GM19395 (cell line): ENCODE results near the gene PXT1.

ENCODE experiments used
- ATAC-seq: cut with Tn5 transposase; IDR thresholded peaks from one replicate; pipeline ENCODE4 v1.9.1; 2021; ENCODE audit warnings: mild to moderate bottlenecking, moderate library complexity; ENCODE audit not compliant: unreplicated experiment

The PXT1 gene

GRCh38 chr6:36392621-36393020, 50.0 kb downstream of the PXT1 start:
- no peak for ATAC-seq

DNA sequence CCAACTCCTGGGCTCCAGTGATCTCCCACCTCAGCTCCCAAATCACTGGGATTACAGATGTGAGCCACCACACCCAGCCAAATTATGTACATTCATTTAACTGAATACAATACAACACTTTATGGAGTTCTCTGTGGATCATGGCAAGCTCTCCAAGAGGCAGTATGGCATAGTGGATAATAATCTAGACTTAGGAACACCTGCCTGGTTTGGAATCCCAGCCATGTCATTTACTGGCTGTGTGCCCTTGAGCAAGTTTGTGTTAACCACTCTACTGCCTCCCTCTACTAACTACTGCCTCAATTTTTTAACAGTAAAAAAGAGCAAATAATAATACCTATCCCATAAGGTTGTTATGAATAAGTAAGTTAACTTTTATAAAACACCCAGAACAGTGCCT, 53.3 kb downstream of the PXT1 start:
- no peak for ATAC-seq

GRCh38 chr6:36387440-36388303, 55.0 kb downstream of the PXT1 start, which contains the start of gene ETV7:
Gene ETV7 (minus strand): TSS chr6:36387669. CDS start chr6:36387541, 128 bp downstream.
- no peak for ATAC-seq

GRCh38 chr6:36386495-36387439, 55.9 kb downstream of the PXT1 start:
- no peak for ATAC-seq

DNA sequence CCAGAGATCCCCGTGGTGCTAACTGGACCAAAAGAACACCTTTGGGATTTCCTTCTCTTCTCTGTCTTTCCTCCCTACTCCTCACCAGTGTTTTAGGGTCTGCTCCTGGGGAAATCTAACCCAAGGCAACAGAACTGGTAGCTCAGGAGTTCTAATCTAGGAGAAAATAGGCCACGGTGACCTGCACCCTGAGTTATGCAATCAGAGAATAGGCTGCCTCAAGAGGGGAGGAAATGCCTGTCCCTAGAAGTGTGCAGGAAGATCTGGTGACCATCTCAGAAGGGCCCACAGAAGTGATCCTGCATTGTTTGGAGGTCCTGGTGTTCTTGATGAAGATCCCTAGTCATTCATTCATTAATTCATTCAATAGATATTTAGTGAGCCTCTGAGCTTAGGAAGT, 58.6 kb downstream of the PXT1 start:
- no peak for ATAC-seq

DNA sequence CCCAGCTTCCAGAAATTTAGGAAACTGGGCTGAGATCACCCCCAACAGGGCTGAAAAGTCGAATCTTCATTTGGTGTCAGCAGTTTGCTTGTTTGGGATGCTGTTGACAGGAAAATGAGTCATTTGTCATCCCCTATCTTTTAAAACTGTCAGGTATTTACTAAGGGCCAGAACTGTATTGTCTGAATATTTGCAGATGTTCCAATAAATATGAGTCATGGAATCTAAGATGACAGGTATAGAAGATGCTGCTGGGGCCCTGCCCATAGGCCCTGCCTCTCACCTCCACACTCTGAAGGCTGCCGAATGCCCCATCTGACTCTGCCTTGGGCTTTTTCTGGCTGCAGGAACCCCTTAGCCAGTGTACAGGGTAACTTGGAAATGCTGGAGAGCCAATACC, 59.0 kb downstream of the PXT1 start:
- ATAC-seq, result no peak

- ATAC-seq, result no peak
Observed at GRCh38 chr6:36382976-36383375, 59.7 kb downstream of the PXT1 start.

DNA sequence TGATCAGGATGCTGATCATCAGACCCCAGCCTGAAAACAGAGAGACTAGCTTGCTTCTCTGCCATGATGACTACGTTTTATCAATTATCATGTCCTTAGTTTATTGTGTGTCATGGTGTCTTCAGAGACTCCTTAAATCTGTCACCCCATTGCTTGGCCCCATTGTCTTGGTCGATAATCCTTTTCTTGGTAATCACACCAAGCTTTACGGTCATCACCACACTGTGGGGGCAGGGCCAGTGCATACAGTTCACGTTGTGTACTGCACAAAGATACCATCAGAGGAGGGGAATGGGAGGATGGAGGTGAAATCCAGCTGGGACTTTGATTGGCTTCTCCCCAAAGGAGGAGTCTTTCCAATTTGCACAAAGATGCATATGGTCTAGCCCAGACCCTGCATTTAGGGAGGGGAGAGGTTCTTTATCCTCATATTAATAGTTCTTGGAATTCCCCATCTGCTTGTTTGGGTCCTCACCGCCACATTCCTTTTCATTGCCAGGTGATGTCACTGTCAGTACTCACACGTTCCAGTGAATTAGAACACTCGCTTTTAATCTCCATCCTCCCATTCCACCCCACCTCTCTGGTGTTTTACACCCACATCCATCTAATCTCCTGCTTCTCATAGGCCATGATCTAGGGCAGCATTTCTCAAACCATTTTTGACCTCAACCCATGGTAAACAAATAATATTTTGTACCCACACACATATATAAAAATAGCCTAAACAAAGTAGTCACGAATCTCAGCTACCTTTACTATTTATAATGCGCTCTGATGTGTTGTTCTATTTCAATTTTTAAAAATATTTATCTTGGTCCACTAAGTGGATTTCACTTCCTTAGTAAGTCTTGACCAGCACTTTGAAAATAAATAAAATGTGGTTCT, 60.9 kb downstream of the PXT1 start:
- no peak for ATAC-seq

DNA sequence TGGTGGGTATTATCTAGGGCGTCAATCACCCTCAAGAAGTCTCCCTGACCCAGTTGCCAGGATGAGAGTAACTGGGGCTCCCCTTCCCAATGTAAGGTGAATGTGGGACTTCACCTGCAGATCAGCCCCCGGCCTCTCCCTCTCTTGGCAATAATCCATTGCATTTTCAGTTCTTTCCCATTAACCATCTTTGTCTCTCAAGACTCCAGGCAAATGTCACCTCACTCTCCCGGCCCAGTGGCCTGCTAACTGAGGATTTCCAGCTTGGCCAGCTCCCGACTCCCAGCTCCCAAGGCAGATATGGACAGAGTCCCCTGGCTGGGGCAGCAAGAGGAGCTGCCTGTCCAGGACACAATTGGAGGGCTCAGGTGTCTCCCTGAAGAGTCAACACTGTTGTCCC, 62.5 kb downstream of the PXT1 start:
- ATAC-seq, result no peak

- ATAC-seq, result no peak
Observed at GRCh38 chr6:36378936-36379335, 63.7 kb downstream of the PXT1 start.

DNA sequence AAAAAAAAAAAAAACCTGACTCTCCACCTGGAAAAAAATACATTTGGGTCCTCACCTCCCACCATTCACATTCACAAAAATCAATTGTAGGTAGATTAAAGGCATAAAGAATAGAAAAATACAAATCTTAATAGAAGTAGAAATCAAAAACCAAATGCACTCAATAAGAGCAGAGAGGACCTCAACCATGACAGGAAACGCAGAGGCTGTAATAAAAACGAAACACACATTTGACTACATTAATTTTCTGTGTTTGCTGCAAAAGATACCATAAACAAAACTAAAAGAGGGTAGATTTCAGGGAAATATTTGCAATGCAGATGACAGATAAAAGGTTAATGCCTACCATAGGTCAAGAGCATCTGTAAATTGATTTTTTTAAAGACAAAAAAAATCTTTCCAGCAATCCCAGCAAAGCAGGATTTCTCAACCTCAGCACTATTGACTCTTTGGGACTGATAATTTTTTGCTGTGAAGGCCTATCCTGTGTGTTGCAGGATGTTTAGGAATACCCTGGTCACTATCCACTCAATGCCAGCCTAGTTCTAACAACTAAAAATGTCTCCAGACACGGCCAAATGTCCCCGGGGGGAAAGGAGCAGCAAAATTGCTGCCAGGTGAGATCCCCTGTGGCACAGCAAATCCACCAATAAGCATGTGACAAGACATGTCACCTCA, 64.3 kb downstream of the PXT1 start:
- no peak for ATAC-seq

GRCh38 chr6:36377594-36377993, 65.1 kb downstream of the PXT1 start:
- ATAC-seq, result no peak

GRCh38 chr6:36376742-36377141, 65.9 kb downstream of the PXT1 start:
- no peak for ATAC-seq

DNA sequence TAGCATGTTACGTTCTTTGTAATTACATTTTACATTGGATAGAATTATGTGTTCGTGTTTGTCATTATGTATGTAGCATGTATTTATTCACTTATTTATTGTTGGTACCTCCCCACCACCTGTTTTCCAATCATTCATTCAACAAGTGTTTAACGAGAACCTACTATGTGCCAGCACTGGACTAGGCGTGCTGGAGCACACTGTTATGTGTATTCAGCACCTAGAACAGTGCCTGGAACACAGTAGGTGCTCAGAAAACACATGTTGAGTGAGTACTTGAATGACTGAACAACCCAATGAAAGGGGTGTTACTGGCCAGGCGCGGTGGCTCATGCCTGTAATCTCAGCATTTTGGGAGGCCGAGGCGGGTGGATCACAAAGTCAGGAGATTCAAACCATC, 66.5 kb downstream of the PXT1 start:
- no peak for ATAC-seq

- no peak for ATAC-seq
Observed at GRCh38 chr6:36375644-36376155, 67.0 kb downstream of the PXT1 start.

GRCh38 chr6:36374972-36375371, 67.7 kb downstream of the PXT1 start:
- no peak for ATAC-seq

DNA sequence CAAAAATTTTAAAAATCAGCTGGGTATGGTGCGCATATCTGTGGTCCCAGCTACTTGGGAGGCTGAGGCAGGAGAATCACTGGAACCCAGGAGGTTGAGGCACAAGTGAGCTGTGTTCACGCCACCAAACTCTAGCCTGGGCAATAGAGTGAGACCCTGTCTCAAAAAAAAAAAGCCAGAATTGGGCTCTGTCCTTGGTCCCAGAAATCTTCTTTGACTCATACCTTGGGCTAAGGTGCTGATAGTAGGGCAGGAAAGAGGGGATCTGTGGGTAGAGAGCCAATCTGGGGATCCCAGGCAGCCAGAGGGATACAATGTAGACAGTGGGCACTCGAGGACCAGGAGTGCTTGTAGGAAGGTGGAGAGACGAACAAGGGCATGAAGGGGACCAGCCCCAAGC, 68.5 kb downstream of the PXT1 start:
- no peak for ATAC-seq

DNA sequence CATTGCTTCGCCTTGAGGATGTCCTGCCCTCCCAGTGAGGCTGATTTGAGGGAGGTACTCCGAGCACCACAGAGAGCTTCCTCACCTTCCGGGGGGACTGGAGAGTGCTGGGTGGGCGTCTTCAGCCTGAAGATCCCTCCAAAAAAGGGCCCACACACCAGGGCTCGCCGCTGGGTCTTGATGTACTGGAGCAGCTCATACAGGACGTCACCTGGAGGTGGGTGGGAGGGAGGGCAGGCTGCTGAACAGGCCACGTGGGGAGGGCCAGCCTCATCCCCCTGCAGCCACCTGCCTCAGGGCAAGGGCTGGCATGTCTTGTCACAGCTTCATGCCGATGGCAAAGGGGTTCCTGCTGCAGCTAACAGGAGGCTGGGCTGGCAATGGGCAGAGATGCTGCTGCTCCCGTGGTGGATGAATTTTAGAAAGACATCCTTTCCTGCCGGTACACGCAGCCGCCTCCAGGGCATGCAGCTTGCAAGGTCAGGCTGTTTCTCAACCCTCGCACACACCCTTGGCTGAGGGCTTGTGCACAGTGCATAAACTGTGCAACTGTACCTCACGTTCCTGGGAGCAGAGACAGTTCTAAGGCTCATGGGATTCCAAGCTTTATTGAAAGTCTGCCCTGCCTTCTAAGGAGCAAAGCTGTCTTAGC, 69.2 kb downstream of the PXT1 start:
- ATAC-seq, result no peak

- no peak for ATAC-seq
Observed at GRCh38 chr6:36372088-36372487, 70.6 kb downstream of the PXT1 start.
